PC-9 (cell line): ENCODE results near the gene FAM120C. TPM values are rescaled to one million over a fixed set of nuclear protein-coding genes. Genes with fewer than 3 reads are reported as not detected.

ENCODE experiments used
- BruUV-seq: library from RNA; stranded (reverse); fragments of 400-500 nt; replicated peaks from 2 replicates; lab custom pipeline; 2021; lab: Mats Ljungman, UMichigan
- CTCF ChIA-PET: fragments of 300-600 bp; sonication (Branson Sonifier 250); formaldehyde crosslinking; loops from one replicate; lab custom pipeline; 2022; ENCODE audit warnings: antibody characterized with exemption; lab: Charles Lee
- POLR2A ChIA-PET: fragments of 300-600 bp; sonication (Branson Sonifier 250); formaldehyde crosslinking; loops from one replicate; lab custom pipeline; 2022; ENCODE audit warnings: antibody characterized with exemption; ENCODE audit not compliant: unreplicated experiment; lab: Charles Lee
- DNase-seq, 2 experiments: peaks; one replicate each; pipeline versions ENCODE4 v3.0.0 to v3.0.0-alpha.2; 2015 to 2022; ENCODE audit warnings: mixed read lengths in 1 of 2
- H2AFZ ChIP-seq: fragments of 200-600 bp; sonication (generic); 2 replicates; pipeline ENCODE4 v1.8.1; 2017; ENCODE audit warnings: antibody characterized with exemption
- H3F3A ChIP-seq: fragments of 200-600 bp; sonication (generic); 2 replicates; pipeline ENCODE4 v1.8.1; 2017; ENCODE audit warnings: antibody characterized with exemption, mild to moderate bottlenecking, low read depth; ENCODE audit not compliant: insufficient read depth
- H3K27ac ChIP-seq: fragments of 200-600 bp; sonication (generic); 2 replicates; pipeline ENCODE4 v1.6.1; 2016; ENCODE audit warnings: mixed run types
- H3K27me3 ChIP-seq: fragments of 200-600 bp; sonication (generic); 2 replicates; pipeline ENCODE4 v1.6.1; 2016; ENCODE audit warnings: low read depth, mixed run types; ENCODE audit not compliant: insufficient read depth
- H3K36me3 ChIP-seq: fragments of 200-600 bp; sonication (generic); 2 replicates; pipeline ENCODE4 v1.6.1; 2016; ENCODE audit warnings: low read depth, mixed run types
- H3K4me1 ChIP-seq: fragments of 200-600 bp; sonication (generic); replicated peaks from 2 replicates; pipeline ENCODE4 v1.6.1; 2016; ENCODE audit warnings: mixed run types; ENCODE audit not compliant: insufficient read depth
- H3K4me2 ChIP-seq: fragments of 200-600 bp; sonication (generic); 2 replicates; pipeline ENCODE4 v1.6.1; 2017; ENCODE audit warnings: mixed run types
- H3K4me3 ChIP-seq: fragments of 200-600 bp; sonication (generic); 2 replicates; pipeline ENCODE4 v1.6.1; 2016; ENCODE audit warnings: mixed run types
- H3K79me2 ChIP-seq: fragments of 200-600 bp; sonication (generic); 2 replicates; pipeline ENCODE4 v1.6.1; 2017; ENCODE audit warnings: low read depth, mixed run types
- H3K9me2 ChIP-seq: fragments of 200-600 bp; sonication (generic); 2 replicates; pipeline ENCODE4 v1.8.1; 2017; ENCODE audit warnings: mild to moderate bottlenecking; ENCODE audit not compliant: insufficient read depth
- H3K9me3 ChIP-seq: fragments of 200-600 bp; sonication (generic); 2 replicates; pipeline ENCODE4 v1.8.1; 2016; ENCODE audit warnings: low read depth; ENCODE audit not compliant: insufficient read depth
- H4K20me1 ChIP-seq: fragments of 200-600 bp; sonication (generic); 2 replicates; pipeline ENCODE4 v1.8.1; 2017; ENCODE audit not compliant: insufficient read depth
- EZH2 ChIP-seq: fragments of 200-600 bp; sonication (generic); IDR thresholded peaks from 2 replicates; pipeline ENCODE4 v1.8.0; 2017; ENCODE audit warnings: antibody characterized with exemption, low read depth
- intact Hi-C: fragments of 100-400 bp; cut with micrococcal nuclease; formaldehyde crosslinking; loops from one replicate; pipeline ENCODE4 v1.10.0; 2022; ENCODE audit not compliant: unreplicated experiment
- total RNA-seq: library from RNA; stranded (reverse); gene quantifications from 2 replicates; pipeline ENCODE4 v1.2.3, GENCODE V29; 2021
- TF ChIP-seq, protein P1 (sequence below): fragments of 200-600 bp; sonication (generic); conservative IDR thresholded peaks from 2 replicates; pipeline ENCODE4 v1.6.1; 2017; ENCODE audit warnings: mixed run types, antibody characterized with exemption, mild to moderate bottlenecking, moderate library complexity

FAM120C gene
- total RNA-seq, 1 experiment from 2014 or later, result 21.6 TPM

DNA sequence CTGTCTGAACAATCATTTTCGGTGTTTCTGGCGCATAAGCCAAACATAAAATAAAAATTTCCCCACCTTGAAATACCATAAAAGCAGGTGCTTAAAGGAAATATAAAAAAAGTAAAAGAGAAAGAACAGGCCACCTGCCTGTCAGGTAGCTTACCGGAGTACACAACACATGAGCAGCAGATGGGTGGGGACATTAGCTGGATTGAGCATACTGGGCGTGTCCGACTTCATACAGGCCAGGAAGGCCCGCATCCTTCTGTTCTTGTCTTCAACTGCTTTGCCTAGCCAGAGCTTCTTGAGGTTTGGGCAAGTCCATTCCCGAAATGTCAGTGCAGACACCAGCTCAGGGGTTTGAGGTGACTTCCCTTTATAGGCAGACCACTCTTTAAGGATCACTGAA is 66.7 kb downstream of the FAM120C start:
- CTCF ChIA-PET, result no interaction called here
- intact Hi-C loops, result no loop called here
- no peaks in the 10 kb centered on the region for H3K4me1 ChIP-seq
- H4K20me1 ChIP-seq, result no peaks in the 10 kb centered on the region
- no peaks in the 10 kb centered on the region for H3F3A ChIP-seq
- no peak overlapping the region for H3K4me2 ChIP-seq
- H3K9me2 ChIP-seq, result no peaks in the 10 kb centered on the region
- H3K9me3 ChIP-seq, result no peaks in the 10 kb centered on the region
- POLR2A ChIA-PET, result no interaction called here
- BruUV-seq, result no TSS peak
- no peaks in the 10 kb centered on the region for H3K36me3 ChIP-seq
- H3K27me3 ChIP-seq, result no peaks in the 10 kb centered on the region
- no peak for DNase-seq
- no peaks in the 10 kb centered on the region for H3K79me2 ChIP-seq
- no peak overlapping the region for H3K27ac ChIP-seq
- no peak overlapping the region for H3K4me3 ChIP-seq
- TF ChIP-seq, protein P1, sequence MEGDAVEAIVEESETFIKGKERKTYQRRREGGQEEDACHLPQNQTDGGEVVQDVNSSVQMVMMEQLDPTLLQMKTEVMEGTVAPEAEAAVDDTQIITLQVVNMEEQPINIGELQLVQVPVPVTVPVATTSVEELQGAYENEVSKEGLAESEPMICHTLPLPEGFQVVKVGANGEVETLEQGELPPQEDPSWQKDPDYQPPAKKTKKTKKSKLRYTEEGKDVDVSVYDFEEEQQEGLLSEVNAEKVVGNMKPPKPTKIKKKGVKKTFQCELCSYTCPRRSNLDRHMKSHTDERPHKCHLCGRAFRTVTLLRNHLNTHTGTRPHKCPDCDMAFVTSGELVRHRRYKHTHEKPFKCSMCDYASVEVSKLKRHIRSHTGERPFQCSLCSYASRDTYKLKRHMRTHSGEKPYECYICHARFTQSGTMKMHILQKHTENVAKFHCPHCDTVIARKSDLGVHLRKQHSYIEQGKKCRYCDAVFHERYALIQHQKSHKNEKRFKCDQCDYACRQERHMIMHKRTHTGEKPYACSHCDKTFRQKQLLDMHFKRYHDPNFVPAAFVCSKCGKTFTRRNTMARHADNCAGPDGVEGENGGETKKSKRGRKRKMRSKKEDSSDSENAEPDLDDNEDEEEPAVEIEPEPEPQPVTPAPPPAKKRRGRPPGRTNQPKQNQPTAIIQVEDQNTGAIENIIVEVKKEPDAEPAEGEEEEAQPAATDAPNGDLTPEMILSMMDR, result no peak
- no peak for TF ChIP-seq EZH2
- H2AFZ ChIP-seq, result no peak overlapping the region

DNA sequence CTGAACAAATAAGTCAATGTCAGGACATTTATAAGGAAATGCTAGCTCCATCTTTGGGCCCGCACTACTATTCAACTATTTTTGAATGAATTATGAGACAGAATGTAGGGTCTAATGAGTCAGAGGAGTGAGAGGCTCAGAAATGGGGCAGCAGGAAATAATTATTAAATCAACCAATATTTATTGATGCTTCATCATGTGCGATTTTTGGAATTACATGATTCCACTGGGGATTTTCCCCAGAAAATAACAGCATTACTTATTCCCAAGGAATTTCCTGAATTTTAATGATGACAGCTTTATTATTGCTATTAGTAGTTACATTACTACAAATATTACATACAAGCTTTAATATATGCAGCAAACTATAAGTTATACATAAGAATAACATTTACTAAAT is 89.5 kb downstream of the FAM120C start:
- no peak overlapping the region for H3K4me2 ChIP-seq
- no peaks in the 10 kb centered on the region for H3K36me3 ChIP-seq
- TF ChIP-seq, protein P1, result no peak
- TF ChIP-seq EZH2, result no peak
- no peak overlapping the region for H3K4me3 ChIP-seq
- H3K9me3 ChIP-seq, result no peaks in the 10 kb centered on the region
- no peaks in the 10 kb centered on the region for H4K20me1 ChIP-seq
- ChIA-PET POLR2A (interaction anchor here (0.5 kb wide), 1 partner anchor 715 kb away, joined by 3 read pairs; no protein-coding TSS in a partner anchor), CTCF (interaction anchor here (0.6 kb wide), 1 partner anchor 346 kb away, joined by 7 read pairs; the partner anchor contains the start of gene TSR2)
- H3F3A ChIP-seq, result no peaks in the 10 kb centered on the region
- H3K4me1 ChIP-seq, result no peaks in the 10 kb centered on the region
- intact Hi-C loops, result no loop called here
- H3K27ac ChIP-seq, result no peak overlapping the region
- DNase-seq, result no peak
- H2AFZ ChIP-seq, result no peak overlapping the region
- H3K79me2 ChIP-seq, result no peaks in the 10 kb centered on the region
- no peaks in the 10 kb centered on the region for H3K9me2 ChIP-seq
- no TSS peak for BruUV-seq
- no peaks in the 10 kb centered on the region for H3K27me3 ChIP-seq

DNA sequence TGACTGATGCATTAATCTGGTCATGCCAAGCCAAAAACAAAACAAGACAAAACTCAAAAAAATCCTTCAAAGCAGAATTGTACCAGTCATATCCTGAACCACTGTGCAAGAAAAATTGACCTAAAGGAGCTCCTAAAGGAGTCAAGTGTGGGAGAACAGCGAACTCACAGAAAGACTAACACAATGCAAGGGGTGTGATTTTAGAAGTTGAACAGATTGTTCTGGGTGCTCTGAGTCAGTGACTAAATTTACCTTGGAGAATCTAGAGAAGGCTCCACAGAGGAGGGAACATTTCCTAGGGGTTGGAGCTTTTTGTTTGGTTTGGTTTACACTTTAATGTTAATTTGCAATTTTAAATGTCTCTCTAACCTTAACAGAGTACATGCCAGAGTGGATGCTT is 89.9 kb downstream of the FAM120C start:
- no TSS peak for BruUV-seq
- TF ChIP-seq EZH2, result no peak
- CTCF ChIA-PET, result interaction anchor here (0.6 kb wide), 1 partner anchor 347 kb away, joined by 7 read pairs; the partner anchor contains the start of gene TSR2
- Histone ChIP-seq H3K27ac (no peak overlapping the region), H3K27me3 (no peaks in the 10 kb centered on the region), H3K4me2 (no peak overlapping the region), H3K36me3 (no peaks in the 10 kb centered on the region), H2AFZ (no peak overlapping the region), H3K4me1 (no peaks in the 10 kb centered on the region), H3F3A (no peaks in the 10 kb centered on the region), H4K20me1 (no peaks in the 10 kb centered on the region), H3K9me3 (no peaks in the 10 kb centered on the region), H3K4me3 (no peak overlapping the region), H3K9me2 (no peaks in the 10 kb centered on the region), H3K79me2 (no peaks in the 10 kb centered on the region)
- intact Hi-C loops, result no loop called here
- POLR2A ChIA-PET, result interaction anchor here (0.5 kb wide), 1 partner anchor 715 kb away, joined by 3 read pairs; no protein-coding TSS in a partner anchor
- DNase-seq, result no peak

DNA sequence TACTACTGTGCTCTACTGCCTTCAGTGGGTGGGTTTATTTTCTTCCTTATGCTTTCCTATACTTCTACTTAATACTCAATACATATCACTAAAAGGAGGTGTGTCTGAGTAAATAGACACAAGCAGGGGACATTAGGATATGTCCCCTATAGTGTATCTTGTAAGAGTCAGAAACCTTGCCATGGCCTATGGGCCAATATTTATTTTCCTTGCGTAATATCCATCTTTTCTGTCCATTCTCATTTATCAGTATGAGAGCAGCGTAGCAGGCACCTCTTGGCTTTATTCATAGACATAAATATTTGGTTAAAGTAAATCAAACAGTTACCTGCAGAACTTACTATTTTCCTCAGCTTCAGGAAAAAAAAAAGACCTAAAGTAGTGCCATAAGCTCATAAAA is 92.2 kb downstream of the FAM120C start:
- ChIA-PET CTCF (interaction anchor here (0.5 kb wide), 1 partner anchor 47 kb away, joined by 3 read pairs; the partner anchor contains the start of gene PHF8), POLR2A (no interaction called here)
- no peaks in the 10 kb centered on the region for H3F3A ChIP-seq
- H3K9me2 ChIP-seq, result no peaks in the 10 kb centered on the region
- DNase-seq, result no peak
- H3K4me2 ChIP-seq, result no peak overlapping the region
- H3K79me2 ChIP-seq, result no peaks in the 10 kb centered on the region
- no peaks in the 10 kb centered on the region for H3K36me3 ChIP-seq
- intact Hi-C loops, result no loop called here
- H3K27ac ChIP-seq, result no peak overlapping the region
- TF ChIP-seq EZH2, result no peak
- TF ChIP-seq, protein P1, result no peak
- no TSS peak for BruUV-seq
- no peaks in the 10 kb centered on the region for H4K20me1 ChIP-seq
- no peak overlapping the region for H2AFZ ChIP-seq
- H3K9me3 ChIP-seq, result no peaks in the 10 kb centered on the region
- no peaks in the 10 kb centered on the region for H3K4me1 ChIP-seq
- no peak overlapping the region for H3K4me3 ChIP-seq
- H3K27me3 ChIP-seq, result no peaks in the 10 kb centered on the region
